ENCODE data around the gene LMCD1. TPM values are rescaled to one million over a fixed set of nuclear protein-coding genes. Genes with fewer than 3 reads are reported as not detected.

Gene LMCD1
- total RNA-seq, 1 experiment from 2014 or later = 46.0 TPM

DNA sequence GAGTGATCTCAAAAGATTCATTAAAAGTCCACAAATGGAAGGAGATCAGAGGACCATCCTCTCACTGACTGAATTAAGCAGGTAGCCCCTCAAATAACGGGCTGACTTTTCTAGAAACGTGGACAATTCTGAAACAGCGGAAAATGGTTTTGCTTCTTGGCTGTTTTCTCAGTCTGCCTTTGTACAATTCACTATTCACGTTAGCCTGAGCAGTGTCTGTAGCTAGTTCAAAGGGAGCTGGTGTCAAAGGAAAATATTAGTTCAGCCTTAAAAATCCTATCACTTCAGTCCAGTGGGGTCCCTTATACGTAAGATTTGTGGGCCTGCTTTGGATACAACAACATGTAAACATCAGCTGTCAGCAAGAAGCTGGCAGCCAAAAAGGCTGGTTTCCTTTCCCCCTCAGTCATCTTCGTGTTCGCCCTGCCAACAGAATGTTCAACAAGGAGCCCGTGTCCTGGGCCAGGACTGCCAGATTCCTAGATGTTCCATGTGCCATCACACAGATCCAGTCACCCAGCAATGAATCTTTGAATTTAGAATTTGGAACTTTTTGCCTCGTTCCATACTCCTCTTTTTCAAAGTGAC lies 19.3 kb downstream of the LMCD1 start:
- DNase-seq = no peak
- H3K4me3 Mint-ChIP-seq (ENCODE audit: low read depth, unreplicated experiment) = no peak overlapping the region
- TF ChIP-seq, protein P1, sequence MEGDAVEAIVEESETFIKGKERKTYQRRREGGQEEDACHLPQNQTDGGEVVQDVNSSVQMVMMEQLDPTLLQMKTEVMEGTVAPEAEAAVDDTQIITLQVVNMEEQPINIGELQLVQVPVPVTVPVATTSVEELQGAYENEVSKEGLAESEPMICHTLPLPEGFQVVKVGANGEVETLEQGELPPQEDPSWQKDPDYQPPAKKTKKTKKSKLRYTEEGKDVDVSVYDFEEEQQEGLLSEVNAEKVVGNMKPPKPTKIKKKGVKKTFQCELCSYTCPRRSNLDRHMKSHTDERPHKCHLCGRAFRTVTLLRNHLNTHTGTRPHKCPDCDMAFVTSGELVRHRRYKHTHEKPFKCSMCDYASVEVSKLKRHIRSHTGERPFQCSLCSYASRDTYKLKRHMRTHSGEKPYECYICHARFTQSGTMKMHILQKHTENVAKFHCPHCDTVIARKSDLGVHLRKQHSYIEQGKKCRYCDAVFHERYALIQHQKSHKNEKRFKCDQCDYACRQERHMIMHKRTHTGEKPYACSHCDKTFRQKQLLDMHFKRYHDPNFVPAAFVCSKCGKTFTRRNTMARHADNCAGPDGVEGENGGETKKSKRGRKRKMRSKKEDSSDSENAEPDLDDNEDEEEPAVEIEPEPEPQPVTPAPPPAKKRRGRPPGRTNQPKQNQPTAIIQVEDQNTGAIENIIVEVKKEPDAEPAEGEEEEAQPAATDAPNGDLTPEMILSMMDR (IDR thresholded peaks at IDR 0.05; ENCODE audit: unreplicated experiment) = no peak
- H3K27ac Mint-ChIP-seq (ENCODE audit: unreplicated experiment) = no peak overlapping the region
- no TSS peak for BruUV-seq (replicated peaks)
- peaks cover 3% of the 10 kb centered on the region for H3K9me3 Mint-ChIP-seq (ENCODE audit: low read depth, unreplicated experiment)
- CTCF ChIA-PET = no interaction called here
- intact Hi-C loops (cut with micrococcal nuclease; ENCODE audit: unreplicated experiment) = no loop called here
- H3K4me1 Mint-ChIP-seq (ENCODE audit: low read depth, unreplicated experiment) = peaks cover 18% of the 10 kb centered on the region
- H3K27me3 Mint-ChIP-seq (ENCODE audit: unreplicated experiment) = no peaks in the 10 kb centered on the region
- peaks cover 10% of the 10 kb centered on the region for H3K36me3 Mint-ChIP-seq (ENCODE audit: insufficient read depth, unreplicated experiment)

DNA sequence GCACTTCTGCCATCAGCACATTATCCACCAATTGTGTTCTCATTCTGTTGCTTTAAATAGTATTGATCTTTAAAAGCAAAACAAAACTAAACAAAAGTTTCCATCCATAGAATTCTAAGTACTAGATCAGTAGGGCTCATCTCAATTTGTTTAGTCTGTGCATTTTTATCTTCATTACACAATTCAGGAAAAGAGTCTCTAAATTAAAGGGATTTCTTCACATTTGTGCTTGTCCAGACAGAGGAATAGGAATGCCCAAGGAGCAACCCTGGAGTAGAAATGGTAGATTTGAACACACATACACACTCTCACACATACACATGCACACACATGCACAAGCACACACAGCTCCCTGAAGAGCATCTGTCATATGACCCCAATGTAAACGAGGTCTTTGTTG lies 21.4 kb downstream of the LMCD1 start:
- CTCF ChIA-PET = no interaction called here
- peaks cover 3% of the 10 kb centered on the region for H3K9me3 Mint-ChIP-seq (ENCODE audit: low read depth, unreplicated experiment)

GRCh38 chr3:8524249-8524648 lies 22.6 kb downstream of the LMCD1 start:
- Mint-ChIP-seq H3K4me3 (ENCODE audit: low read depth, unreplicated experiment) (no peak overlapping the region), H3K36me3 (ENCODE audit: insufficient read depth, unreplicated experiment) (peaks cover 10% of the 10 kb centered on the region), H3K27ac (ENCODE audit: unreplicated experiment) (no peak overlapping the region), H3K9me3 (ENCODE audit: low read depth, unreplicated experiment) (no peaks in the 10 kb centered on the region), H3K4me1 (ENCODE audit: low read depth, unreplicated experiment) (peaks cover 15% of the 10 kb centered on the region), H3K27me3 (ENCODE audit: unreplicated experiment) (no peaks in the 10 kb centered on the region)
- TF ChIP-seq, protein P1 (IDR thresholded peaks at IDR 0.05; ENCODE audit: unreplicated experiment) = no peak
- no TSS peak for BruUV-seq (replicated peaks)
- intact Hi-C loops (cut with micrococcal nuclease; ENCODE audit: unreplicated experiment) = no loop called here
- DNase-seq = no peak
- CTCF ChIA-PET = no interaction called here

More for the DNA sequence above, 21.4 kb downstream of the LMCD1 start:
- intact Hi-C loops (cut with micrococcal nuclease; ENCODE audit: unreplicated experiment) = no loop called here
- DNase-seq = no peak
- Mint-ChIP-seq H3K36me3 (ENCODE audit: insufficient read depth, unreplicated experiment) (peaks cover 10% of the 10 kb centered on the region), H3K27me3 (ENCODE audit: unreplicated experiment) (no peaks in the 10 kb centered on the region), H3K4me1 (ENCODE audit: low read depth, unreplicated experiment) (peaks cover 18% of the 10 kb centered on the region), H3K27ac (ENCODE audit: unreplicated experiment) (no peak overlapping the region), H3K4me3 (ENCODE audit: low read depth, unreplicated experiment) (no peak overlapping the region)
- BruUV-seq (replicated peaks) = no TSS peak
- TF ChIP-seq, protein P1 (IDR thresholded peaks at IDR 0.05; ENCODE audit: unreplicated experiment) = no peak

GRCh38 chr3:8524656-8525399 lies 23.2 kb downstream of the LMCD1 start:
- no peak overlapping the region for H3K27ac Mint-ChIP-seq (ENCODE audit: unreplicated experiment)
- BruUV-seq (replicated peaks) = no TSS peak
- CTCF ChIA-PET = no interaction called here

More at GRCh38 chr3:8524656-8525399, 23.2 kb downstream of the LMCD1 start:
- peaks cover 10% of the 10 kb centered on the region for H3K36me3 Mint-ChIP-seq (ENCODE audit: insufficient read depth, unreplicated experiment)
- DNase-seq = no peak
- TF ChIP-seq, protein P1 (IDR thresholded peaks at IDR 0.05; ENCODE audit: unreplicated experiment) = no peak
- no peak overlapping the region for H3K4me3 Mint-ChIP-seq (ENCODE audit: low read depth, unreplicated experiment)
- H3K27me3 Mint-ChIP-seq (ENCODE audit: unreplicated experiment) = no peaks in the 10 kb centered on the region
- H3K9me3 Mint-ChIP-seq (ENCODE audit: low read depth, unreplicated experiment) = no peaks in the 10 kb centered on the region
- peaks cover 15% of the 10 kb centered on the region for H3K4me1 Mint-ChIP-seq (ENCODE audit: low read depth, unreplicated experiment)
- intact Hi-C loops (cut with micrococcal nuclease; ENCODE audit: unreplicated experiment) = no loop called here
